Natural killer cell treated with Interleukin-12 subunit alpha and Interleukin-12 subunit beta and Interleukin-15 and Interleukin-18, amount 100 ng/mL, for 72 hours (primary cell): ENCODE data around the gene CBARP. TPM values are rescaled to one million over a fixed set of nuclear protein-coding genes. Genes with fewer than 3 reads are reported as not detected.

Experiments
- ATAC-seq, 2 donors: fragments of 150-1000 bp; cut with Tn5 transposase in 1 of 2; sonication (Bioruptor Pico), chemical (Tn5 transposase) in 1 of 2; 2 replicates each; pipeline ENCODE4 v1.10.0; 2021
- DNase-seq: peaks from one replicate; pipeline ENCODE4 v3.0.0; 2022; ENCODE audit warnings: low spot score
- H3K27ac Mint-ChIP-seq, 2 donors: 1 replicate in 1 of 2; 2 replicates in 1 of 2; pipeline ENCODE4 v1.8.0; 2022; ENCODE audit warnings: mixed read lengths in 2 of 2, mild to moderate bottlenecking in 1 of 2, moderate library complexity in 1 of 2
- H3K27me3 Mint-ChIP-seq, 2 donors: 1 replicate in 1 of 2; 2 replicates in 1 of 2; pipeline ENCODE4 v1.8.0; 2022; ENCODE audit warnings: mixed read lengths in 2 of 2
- H3K36me3 Mint-ChIP-seq: one replicate; pipeline ENCODE4 v1.8.0; 2022; ENCODE audit warnings: mixed read lengths
- H3K4me1 Mint-ChIP-seq, 2 donors: 1 replicate in 1 of 2; 2 replicates in 1 of 2; pipeline ENCODE4 v1.8.0; 2022; ENCODE audit warnings: low read depth in 2 of 2, mixed read lengths in 2 of 2, mild to moderate bottlenecking in 1 of 2
- H3K4me3 Mint-ChIP-seq: one replicate; pipeline ENCODE4 v1.8.0; 2022; ENCODE audit warnings: mixed read lengths
- H3K9me3 Mint-ChIP-seq: 2 replicates; pipeline ENCODE4 v1.8.0; 2022; ENCODE audit warnings: mixed read lengths
- total RNA-seq, 2 donors: library from RNA; stranded (reverse); gene quantifications; one replicate each; pipeline ENCODE4 v1.2.3, GENCODE V29; 2022

The CBARP gene
- total RNA-seq, 2 donors from 2014 or later, result 0.28 TPM; not detected in 1

DNA sequence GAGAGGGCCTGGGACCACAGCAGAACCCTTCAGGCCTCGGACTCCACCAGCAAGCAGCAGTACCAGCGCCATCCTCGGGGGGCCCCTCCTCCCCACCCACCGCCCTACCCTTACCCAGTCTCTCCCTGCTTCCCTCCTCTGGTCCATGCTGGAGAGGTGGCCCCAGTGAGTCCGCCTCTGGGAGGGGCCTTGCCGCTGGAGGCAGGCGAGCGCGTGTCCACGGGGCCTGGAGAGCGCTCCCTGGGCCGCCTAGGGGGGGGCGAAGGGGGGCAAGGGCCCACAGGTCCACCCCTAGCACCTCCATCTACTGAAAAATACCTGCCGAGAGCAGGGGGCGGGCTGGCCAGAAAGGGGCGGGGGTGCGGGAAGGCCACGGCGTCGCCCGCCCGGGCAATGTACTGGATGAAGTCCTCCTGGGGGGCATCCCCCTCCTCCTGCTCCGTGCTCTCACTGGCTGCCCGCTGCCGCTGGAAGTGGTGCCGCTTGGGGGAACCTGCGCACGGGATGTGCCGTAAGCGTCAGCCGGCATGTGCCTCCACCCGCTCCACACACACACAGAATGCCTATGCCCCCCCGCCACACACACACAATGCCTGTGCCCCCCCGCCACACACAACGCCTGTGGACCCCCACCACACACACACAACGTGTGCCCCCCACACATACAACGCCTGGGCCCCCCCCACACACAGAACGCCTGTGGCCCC is 6.9 kb downstream of the CBARP start:
- ATAC-seq, result no peak
- H3K9me3 Mint-ChIP-seq, result no peaks in the 10 kb centered on the region
- no peaks in the 10 kb centered on the region for H3K27me3 Mint-ChIP-seq
- H3K4me1 Mint-ChIP-seq, result no peaks in the 10 kb centered on the region
- no peak for DNase-seq
- H3K4me3 Mint-ChIP-seq, result no peak overlapping the region
- H3K27ac Mint-ChIP-seq, result no peak overlapping the region
- no peaks in the 10 kb centered on the region for H3K36me3 Mint-ChIP-seq

DNA sequence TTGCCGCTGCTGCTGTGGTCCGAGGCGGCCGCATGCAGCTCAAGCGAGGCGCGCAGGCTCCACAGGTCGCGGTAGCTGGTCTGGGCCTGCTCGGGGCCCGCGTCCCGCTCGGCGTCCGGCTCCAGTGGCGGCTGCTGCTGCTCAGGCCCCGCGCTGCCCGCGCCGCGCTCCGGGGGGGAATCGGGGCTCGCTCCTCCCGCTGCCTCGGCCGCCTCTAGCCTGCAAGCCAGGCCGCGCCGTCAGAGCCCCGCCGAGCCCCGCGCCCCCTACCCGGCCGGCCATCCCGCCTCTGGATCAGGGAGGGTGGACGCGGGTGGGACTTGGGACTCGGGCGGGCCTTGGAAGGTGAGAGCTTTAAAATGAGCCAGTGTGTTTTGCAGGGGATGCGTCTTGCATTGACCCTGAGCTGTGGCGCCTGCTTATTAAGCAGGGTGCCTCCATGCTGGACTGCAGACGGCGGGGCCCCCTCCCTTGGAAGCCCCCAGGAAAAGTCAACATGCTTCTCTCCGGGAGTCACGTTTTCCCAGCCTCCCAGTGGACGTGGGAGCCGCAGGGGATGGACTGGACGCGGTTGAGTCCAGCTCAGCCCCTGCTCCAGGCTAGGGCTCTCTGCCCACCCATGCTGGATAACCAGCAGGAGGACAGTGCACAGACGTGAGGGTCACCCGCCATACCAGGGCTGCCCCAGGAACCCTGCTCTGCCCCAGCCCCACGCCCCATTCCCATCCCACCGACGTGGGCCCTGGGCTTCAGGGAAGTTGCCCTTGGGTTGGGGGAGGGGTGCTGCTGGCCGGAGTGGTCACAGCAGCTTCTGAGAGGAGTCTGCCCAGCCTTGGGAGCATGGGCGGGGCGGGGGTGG is 7.7 kb downstream of the CBARP start:
- no peak for DNase-seq
- H3K4me3 Mint-ChIP-seq, result no peak overlapping the region
- no peaks in the 10 kb centered on the region for H3K9me3 Mint-ChIP-seq

DNA sequence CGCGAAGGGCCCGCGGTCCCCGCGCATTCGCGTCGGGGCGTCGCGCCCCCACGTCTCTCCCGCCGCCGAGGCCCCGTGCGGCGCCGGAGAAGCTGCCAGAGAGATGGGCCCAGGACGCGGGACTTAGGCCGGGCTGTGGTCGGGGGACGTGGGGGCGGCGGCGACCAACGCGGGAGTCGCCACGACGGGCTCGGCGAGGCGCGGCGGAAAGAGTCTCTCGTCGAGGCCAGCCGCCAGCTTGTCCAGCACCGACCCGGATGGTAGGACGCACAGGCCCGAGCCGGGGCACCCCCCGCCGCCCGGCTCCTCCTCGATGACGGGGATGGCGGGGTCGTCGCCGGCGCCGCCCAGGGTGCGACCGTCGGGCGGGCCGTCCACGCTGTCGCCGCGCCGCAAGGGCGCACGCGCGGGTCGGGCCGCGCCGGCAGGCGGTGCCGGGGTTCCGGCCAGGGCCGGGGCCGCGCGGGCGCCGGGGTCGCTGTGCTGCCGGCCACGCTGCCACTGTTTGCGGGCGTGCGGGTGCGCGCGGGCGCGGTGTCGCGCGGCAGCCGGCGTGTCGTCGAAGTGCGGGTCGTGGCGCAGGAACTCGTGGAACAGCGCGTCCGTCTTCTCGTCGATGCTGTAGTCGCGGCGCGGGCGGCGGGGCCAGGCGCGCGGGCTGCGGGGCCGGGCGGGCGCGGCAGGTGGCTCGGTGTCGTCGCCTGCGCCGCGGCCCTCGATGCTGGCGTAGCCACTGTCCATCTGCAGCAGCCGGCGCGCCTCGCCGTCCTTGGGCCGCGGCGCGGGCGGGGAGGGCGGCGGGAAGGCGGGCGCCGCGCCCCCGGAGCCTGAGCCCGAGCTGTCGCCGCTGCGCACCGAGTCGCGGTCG is 8.5 kb downstream of the CBARP start:
- Mint-ChIP-seq H3K36me3 (no peaks in the 10 kb centered on the region), H3K27ac (no peak overlapping the region), H3K9me3 (no peaks in the 10 kb centered on the region), H3K27me3 (no peaks in the 10 kb centered on the region), H3K4me1 (no peaks in the 10 kb centered on the region), H3K4me3 (no peak overlapping the region)
- DNase-seq, result no peak
- ATAC-seq, result no peak

More for the DNA sequence above, 7.7 kb downstream of the CBARP start:
- Mint-ChIP-seq H3K36me3 (no peaks in the 10 kb centered on the region), H3K4me1 (no peaks in the 10 kb centered on the region), H3K27me3 (no peaks in the 10 kb centered on the region), H3K27ac (no peak overlapping the region)
- no peak for ATAC-seq

DNA sequence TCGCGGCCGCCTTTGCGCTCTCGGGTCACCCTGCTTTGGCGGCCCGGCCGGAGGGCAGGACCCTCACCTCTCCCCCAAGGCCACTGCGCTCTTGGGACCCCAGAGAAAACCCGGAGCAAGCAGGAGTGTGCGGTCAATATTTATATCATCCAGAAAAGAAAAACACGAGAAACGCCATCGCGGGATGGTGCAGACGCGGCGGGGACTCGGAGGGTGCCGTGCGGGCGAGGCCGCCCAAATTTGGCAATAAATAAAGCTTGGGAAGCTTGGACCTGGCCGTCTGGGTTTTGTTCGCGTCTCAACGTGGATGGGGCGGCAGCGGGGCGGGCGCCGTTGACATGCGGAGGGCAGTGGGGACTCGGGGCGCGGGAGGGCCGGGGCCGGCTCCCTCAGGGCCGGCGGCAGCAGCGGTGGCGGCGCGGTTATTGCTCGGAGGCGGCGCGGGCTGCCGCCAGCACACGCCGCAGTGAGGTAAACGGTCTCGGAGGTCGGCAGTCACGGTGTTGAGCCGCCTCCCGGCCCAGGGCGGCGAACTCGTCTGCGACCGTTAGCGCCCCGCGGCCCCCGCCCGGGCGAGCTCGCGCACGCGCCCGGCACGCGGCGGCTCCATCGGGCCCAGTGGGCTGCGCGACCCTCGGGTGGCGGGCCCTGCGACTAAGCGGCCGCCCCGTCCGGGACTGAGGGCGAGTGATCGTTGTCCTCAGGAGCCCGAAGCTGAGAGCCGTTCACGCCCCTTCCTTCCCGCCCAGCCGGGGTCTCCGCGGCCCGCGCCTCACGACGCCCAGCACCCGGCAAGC is 9.4 kb downstream of the CBARP start:
- Mint-ChIP-seq H3K9me3 (no peaks in the 10 kb centered on the region), H3K36me3 (no peaks in the 10 kb centered on the region), H3K4me3 (no peak overlapping the region), H3K27ac (no peak overlapping the region), H3K27me3 (no peaks in the 10 kb centered on the region), H3K4me1 (no peaks in the 10 kb centered on the region)
- DNase-seq (no peak), ATAC-seq (no peak)

DNA sequence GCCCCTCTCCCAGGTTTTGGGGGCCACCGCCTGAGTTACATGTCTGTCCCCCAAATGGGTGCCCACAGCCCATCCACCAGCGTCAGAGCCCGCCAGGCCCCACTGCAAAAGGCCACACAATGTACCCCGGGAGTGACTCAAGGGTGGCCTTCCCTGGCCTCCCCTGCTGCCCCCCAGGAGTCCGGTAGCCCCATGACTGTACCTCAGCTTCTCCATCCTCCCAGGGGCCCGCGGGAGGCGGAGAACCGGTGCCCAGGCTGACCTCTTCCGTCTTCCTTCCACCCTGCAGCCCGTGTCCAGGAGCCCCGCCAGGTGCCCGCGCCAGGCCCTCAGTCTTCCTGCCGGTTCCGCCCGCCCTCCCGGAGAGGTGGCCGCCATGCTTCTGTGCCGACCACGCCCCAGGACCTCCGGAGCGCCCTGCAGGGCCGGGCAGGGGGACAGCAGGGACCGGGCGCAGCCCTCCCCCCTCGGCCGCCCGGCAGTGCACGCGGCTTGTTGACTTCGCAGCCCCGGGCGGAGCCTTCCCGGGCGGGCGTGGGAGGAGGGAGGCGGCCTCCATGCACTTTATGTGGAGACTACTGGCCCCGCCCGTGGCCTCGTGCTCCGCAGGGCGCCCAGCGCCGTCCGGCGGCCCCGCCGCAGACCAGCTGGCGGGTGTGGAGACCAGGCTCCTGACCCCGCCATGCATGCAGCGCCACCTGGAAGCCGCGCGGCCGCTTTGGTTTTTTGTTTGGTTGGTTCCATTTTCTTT is 10.3 kb downstream of the CBARP start:
- H3K9me3 Mint-ChIP-seq, result no peaks in the 10 kb centered on the region
- DNase-seq (no peak), ATAC-seq (no peak)
- no peak overlapping the region for H3K27ac Mint-ChIP-seq
- no peaks in the 10 kb centered on the region for H3K27me3 Mint-ChIP-seq
- H3K36me3 Mint-ChIP-seq, result no peaks in the 10 kb centered on the region
- H3K4me1 Mint-ChIP-seq, result no peaks in the 10 kb centered on the region
- no peak overlapping the region for H3K4me3 Mint-ChIP-seq

DNA sequence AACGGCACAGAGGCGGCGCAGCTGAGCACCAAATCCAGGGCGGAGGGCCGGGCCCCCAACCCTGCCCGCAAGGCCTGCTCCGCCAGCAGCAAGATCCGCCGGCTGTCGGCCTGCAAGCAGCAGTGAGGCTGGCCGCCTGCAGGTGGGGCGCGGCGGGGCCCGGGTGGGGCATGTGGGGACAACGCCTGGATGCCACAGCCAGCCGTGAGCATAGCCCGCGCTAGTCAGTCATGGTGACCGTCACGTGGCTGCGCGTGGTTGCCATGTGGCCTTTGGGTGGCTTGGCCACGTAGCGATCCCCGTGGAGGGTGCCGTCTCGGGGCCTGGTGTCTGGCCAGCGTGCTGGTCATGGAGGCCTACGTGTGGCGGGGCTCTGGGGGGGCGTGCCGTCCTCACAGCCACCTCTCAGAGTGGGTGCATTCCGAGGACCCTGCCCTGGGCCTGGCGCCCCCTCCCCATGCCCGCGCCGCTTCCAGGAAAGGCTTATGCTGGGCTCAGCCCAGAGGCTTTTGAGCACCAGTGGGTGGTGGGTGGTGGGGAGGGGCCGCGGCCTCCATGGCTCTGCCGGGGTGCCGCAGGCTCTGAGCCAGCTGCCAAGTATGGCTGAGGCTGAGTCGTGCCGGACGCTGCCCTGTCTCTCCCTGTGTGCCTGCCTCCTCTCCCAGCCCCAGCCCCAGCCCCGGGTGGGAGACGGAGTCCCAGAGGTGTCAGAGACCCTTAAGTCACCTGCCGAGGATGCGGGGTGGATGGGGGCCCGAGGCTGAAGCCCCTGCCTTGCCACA is 11.1 kb downstream of the CBARP start:
- DNase-seq (no peak), ATAC-seq (no peak)
- H3K27ac Mint-ChIP-seq, result no peak overlapping the region
- H3K36me3 Mint-ChIP-seq, result no peaks in the 10 kb centered on the region
- no peak overlapping the region for H3K4me3 Mint-ChIP-seq
- no peaks in the 10 kb centered on the region for H3K4me1 Mint-ChIP-seq
- H3K9me3 Mint-ChIP-seq, result no peaks in the 10 kb centered on the region
- H3K27me3 Mint-ChIP-seq, result no peaks in the 10 kb centered on the region

DNA sequence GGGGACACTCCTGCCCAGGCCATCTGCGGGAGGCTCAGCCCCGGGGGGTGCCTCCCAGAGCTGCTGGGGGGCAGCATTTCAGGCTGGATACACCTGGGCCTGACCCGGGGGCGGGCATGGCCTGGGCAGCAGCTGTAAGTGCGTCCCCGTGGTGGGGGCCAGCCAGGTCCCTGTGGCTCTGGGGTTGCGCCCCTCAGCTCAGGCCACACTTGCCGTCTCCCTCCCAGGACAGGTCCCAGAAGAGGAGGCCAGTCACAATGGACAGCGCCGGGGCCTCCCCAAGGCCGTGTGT is 11.6 kb downstream of the CBARP start:
- H3K27me3 Mint-ChIP-seq, result no peaks in the 10 kb centered on the region
- no peaks in the 10 kb centered on the region for H3K4me1 Mint-ChIP-seq
- no peak for ATAC-seq

DNA sequence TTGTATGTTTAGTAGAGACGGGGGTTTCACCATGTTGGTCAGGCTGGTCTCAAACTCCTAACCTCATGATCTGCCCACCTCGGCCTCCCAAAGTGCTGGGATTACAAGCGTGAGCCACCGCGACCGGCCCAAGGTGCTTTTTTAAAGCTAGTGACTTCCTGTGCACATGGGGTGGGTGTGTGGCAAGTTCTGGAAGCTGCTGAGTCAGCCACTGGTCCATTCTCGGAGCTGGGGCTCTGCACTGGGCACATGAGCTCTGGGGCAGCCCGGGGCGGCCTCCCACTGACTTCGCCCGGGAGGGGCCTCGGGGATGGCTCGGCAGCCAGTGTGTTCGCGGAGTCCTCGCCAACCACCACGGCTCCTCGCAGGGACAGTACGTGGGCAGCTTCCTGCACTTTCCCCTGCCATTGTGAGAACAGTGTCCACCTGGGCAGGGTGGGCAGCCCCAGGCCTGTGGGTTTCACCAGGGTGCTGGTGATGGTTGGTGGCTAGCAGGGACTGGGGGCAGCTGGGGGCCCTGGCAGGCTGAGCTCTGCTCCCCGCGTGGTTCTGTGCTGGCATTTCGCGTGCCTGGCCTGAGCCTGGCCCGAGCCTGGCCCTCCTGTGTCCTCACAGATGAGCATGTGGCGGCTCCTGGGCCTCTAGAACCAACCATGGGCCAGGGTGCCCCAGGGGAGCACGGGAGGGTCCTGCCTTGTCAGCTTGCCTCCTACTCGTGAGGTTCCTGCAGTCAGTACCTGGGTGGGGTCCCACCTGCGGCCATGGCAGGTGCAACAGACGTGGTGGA is 12.2 kb downstream of the CBARP start:
- H3K27me3 Mint-ChIP-seq, result no peaks in the 10 kb centered on the region
- H3K9me3 Mint-ChIP-seq, result no peaks in the 10 kb centered on the region
- no peak for DNase-seq
- H3K4me3 Mint-ChIP-seq, result no peak overlapping the region
- no peaks in the 10 kb centered on the region for H3K36me3 Mint-ChIP-seq
- H3K27ac Mint-ChIP-seq, result no peak overlapping the region
- H3K4me1 Mint-ChIP-seq, result no peaks in the 10 kb centered on the region
- ATAC-seq, result no peak

More for the DNA sequence above, 11.6 kb downstream of the CBARP start:
- DNase-seq, result no peak
- Mint-ChIP-seq H3K4me3 (no peak overlapping the region), H3K27ac (no peak overlapping the region), H3K36me3 (no peaks in the 10 kb centered on the region), H3K9me3 (no peaks in the 10 kb centered on the region)

DNA sequence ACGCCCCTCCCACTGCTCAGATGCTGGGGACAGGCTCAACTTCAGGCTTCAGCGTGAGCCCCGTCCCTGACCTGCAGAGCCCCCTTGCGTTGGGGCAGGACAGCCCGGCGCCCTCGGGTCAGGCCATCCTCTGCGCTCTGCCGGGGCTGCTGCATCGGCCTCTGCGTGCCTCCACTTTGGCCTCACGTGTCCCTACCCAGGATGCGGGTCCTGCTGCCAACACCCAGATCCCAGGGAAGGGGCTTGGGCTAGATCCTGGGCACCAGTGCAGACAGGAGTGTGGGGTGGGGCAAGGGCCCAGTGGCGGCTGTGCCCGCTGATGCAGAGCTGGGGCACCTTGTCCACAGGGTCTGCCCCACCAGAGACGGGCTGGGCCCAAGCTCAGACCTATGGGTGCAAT is 13.0 kb downstream of the CBARP start:
- Mint-ChIP-seq H3K36me3 (no peaks in the 10 kb centered on the region), H3K27me3 (no peaks in the 10 kb centered on the region), H3K4me3 (no peak overlapping the region), H3K4me1 (no peaks in the 10 kb centered on the region), H3K27ac (no peak overlapping the region), H3K9me3 (no peaks in the 10 kb centered on the region)
- DNase-seq (no peak), ATAC-seq (no peak)

DNA sequence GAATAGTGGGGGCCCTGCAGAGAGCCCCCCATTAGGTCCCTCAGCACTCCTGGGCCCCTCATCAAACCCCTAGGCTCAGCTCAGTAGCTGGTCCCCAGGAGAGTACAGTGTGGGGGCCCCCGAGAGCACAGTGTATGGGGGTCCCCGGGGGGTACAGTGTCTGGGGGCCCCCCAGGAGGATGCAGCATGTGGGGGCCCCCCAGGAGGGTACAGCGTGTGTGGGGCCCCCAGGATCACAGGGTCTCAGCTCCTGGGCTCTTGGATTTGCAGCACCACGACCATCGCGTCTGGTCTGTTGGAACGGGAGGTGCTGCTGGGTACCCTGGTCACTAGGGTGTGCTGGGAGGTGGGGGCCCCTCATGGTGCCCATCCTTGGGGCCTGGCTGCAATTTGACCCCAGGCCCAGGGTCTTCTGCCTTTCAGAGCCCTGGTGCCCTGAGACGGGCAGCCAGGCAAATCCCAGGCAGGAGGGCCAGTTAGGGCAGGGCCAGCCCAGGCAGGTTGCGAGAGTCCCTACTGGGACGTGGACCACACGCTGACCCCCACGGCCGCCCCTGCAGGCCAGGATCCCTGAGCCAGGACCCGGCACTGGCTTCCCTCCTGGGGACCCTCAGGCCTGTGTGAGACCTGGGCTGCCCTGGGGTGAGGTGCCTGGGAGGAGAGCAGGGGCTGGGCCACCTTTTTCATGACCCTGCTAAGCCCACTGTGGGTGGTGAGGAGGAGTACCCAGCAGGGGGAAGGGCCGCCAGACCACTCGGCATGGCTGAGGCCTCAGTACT is 13.6 kb downstream of the CBARP start:
- Mint-ChIP-seq H3K27me3 (no peaks in the 10 kb centered on the region), H3K36me3 (no peaks in the 10 kb centered on the region), H3K27ac (no peak overlapping the region), H3K4me1 (no peaks in the 10 kb centered on the region), H3K9me3 (no peaks in the 10 kb centered on the region), H3K4me3 (no peak overlapping the region)
- ATAC-seq (no peak), DNase-seq (no peak)
